Measurements from ENCODE around the gene RESF1. TPM values are rescaled to one million over a fixed set of nuclear protein-coding genes. Genes with fewer than 3 reads are reported as not detected.

The RESF1 gene
- total and polyA plus RNA-seq, 2 of the 13 experiments (the other 11 are each of a cell fraction or from before 2014, with no cell fraction given) = 7.9 to 16.8 TPM

DNA sequence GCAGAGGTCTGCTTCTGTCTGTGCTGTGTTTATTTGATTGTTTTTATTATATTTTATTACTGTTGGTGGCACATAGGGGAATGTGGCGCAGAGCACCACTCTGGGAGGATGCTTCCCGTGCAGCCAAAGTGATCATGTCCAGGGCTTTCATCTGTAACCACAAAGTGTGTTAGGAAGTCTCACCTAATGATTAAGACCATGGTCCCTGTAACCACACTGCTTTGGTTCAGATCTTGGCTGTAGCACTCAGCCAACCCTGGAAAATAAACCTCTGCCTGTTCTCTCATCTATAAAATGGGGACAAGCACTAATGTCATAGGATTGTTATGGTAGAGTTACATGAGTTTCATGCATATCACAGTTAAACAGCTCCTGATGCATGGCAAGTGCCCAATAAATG lies 1.9 kb downstream of the RESF1 start:
- H2AFZ ChIP-seq (ENCODE audit: low read length) = no peak overlapping the region
- peak overlapping the region; percentile 84; the same call in 1 of the 2 replicates for H3K4me2 ChIP-seq (ENCODE audit: low read depth, low read length)
- no peak for FAIRE-seq
- H3K9me3 ChIP-seq (ENCODE audit: low read length) = no peaks in the 10 kb centered on the region
- no peaks in the 10 kb centered on the region for H3K27me3 ChIP-seq (ENCODE audit: control insufficient read depth in 1 of 2, insufficient read depth in 2 of 2, low read length in 2 of 2)
- H3K27ac ChIP-seq (ENCODE audit: extremely low read length, insufficient read depth, low read length) = no peak overlapping the region
- in situ Hi-C loops (cut with HindIII; ENCODE audit: extremely low pct_ligation_motif_present, low pct_unique_long_range_greater_than_20kb) = no loop called here
- DNase-seq (ENCODE audit: low spot score) = no peak
- 87% methylated on average over 2 of the region's 2 CpGs for WGBS (ENCODE audit: low lambda C conversion rate)
- H3K4me3 ChIP-seq (replicated peaks in 1 of 3; ENCODE audit: insufficient read depth in 1 of 3, low read depth in 2 of 3, low read length in 3 of 3) = peak overlapping the region in 1 of 3 experiments; percentile 63; a peak in 2 of 6 replicates
- no TSS peak for BruUV-seq (replicated peaks)
- no peak overlapping the region for H3K9ac ChIP-seq (ENCODE audit: insufficient read depth, low read depth, low read length)
- H3K36me3 ChIP-seq (replicated peaks in 1 of 2; ENCODE audit: control insufficient read depth in 1 of 2, insufficient read depth in 2 of 2, low read length in 2 of 2) = peaks cover 0 to 7% of the 10 kb centered on the region in 2 experiments; a peak in 1 of 5 replicates
- CTCF ChIA-PET (ENCODE audit: low intra/inter-chr PET ratio, low total read pairs) = no interaction called here
- peaks cover 24% of the 10 kb centered on the region for H3K79me2 ChIP-seq (ENCODE audit: insufficient read depth, low read length)
- POLR2A ChIA-PET = no interaction called here
- peaks cover 36% of the 10 kb centered on the region for H3K4me1 ChIP-seq (ENCODE audit: insufficient read depth, low read length)
- TF ChIP-seq NFKBIZ (CRISPR knock-in tag; IDR thresholded peaks at IDR 0.05) = no peak
- no peak for TF ChIP-seq MAFK (conservative IDR thresholded peaks at IDR 0.05 in 1 of 2, IDR thresholded peaks at IDR 0.05 in 1 of 2; ENCODE audit: low read length in 2 of 2)
- TF ChIP-seq, protein P1, sequence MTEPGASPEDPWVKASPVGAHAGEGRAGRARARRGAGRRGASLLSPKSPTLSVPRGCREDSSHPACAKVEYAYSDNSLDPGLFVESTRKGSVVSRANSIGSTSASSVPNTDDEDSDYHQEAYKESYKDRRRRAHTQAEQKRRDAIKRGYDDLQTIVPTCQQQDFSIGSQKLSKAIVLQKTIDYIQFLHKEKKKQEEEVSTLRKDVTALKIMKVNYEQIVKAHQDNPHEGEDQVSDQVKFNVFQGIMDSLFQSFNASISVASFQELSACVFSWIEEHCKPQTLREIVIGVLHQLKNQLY (CRISPR knock-in tag; IDR thresholded peaks at IDR 0.05) = no peak
- no peak for TF ChIP-seq ISX (CRISPR knock-in tag; conservative IDR thresholded peaks at IDR 0.05)
- no peak for TF ChIP-seq ZNF709 (CRISPR knock-in tag; IDR thresholded peaks at IDR 0.05)
- no peak for TF ChIP-seq ZFP36L2 (CRISPR knock-in tag; IDR thresholded peaks at IDR 0.05)
- H4K20me1 ChIP-seq (ENCODE audit: insufficient read depth, low read length) = no peaks in the 10 kb centered on the region
- no peak for ATAC-seq
- intact Hi-C loops (cut with micrococcal nuclease; ENCODE audit: unreplicated experiment) = loop anchor here (5.0 kb wide), 1 partner anchor 304 kb away; the partner anchor contains the start of gene ETFBKMT

DNA sequence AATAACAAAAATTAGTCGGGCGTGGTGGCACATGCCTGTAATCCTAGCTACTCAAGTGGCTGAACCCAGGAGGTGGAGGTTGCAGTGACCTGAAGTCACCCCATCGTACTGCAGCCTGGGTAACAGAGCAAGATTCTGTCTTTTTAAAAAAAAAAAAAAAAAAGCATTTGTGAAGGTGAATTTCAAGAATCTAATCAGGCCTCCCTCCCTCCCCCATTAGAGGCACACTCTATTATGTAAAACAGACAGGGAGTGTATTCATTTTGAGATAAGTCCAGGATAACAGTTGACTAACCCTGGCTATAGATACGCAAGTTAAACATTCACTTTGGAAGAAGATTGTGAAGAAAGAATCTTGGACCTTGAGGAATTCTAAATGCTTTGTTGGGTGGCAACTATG lies 2.9 kb downstream of the RESF1 start:
- TF ChIP-seq, protein P2, sequence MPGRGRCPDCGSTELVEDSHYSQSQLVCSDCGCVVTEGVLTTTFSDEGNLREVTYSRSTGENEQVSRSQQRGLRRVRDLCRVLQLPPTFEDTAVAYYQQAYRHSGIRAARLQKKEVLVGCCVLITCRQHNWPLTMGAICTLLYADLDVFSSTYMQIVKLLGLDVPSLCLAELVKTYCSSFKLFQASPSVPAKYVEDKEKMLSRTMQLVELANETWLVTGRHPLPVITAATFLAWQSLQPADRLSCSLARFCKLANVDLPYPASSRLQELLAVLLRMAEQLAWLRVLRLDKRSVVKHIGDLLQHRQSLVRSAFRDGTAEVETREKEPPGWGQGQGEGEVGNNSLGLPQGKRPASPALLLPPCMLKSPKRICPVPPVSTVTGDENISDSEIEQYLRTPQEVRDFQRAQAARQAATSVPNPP (CRISPR knock-in tag; IDR thresholded peaks at IDR 0.05) = no peak
- no peak for TF ChIP-seq ZNF143 (CRISPR knock-in tag; IDR thresholded peaks at IDR 0.05)
- no peaks in the 10 kb centered on the region for H4K20me1 ChIP-seq (ENCODE audit: insufficient read depth, low read length)
- ATAC-seq (no peak), FAIRE-seq (no peak), DNase-seq (ENCODE audit: low spot score) (no peak)
- H3K4me2 ChIP-seq (ENCODE audit: low read depth, low read length) = no peak overlapping the region
- H3K36me3 ChIP-seq (replicated peaks in 1 of 2; ENCODE audit: control insufficient read depth in 1 of 2, insufficient read depth in 2 of 2, low read length in 2 of 2) = peaks cover 0 to 7% of the 10 kb centered on the region in 2 experiments; a peak in 1 of 5 replicates
- BruUV-seq (replicated peaks) = no TSS peak
- ChIA-PET POLR2A (no interaction called here), CTCF (ENCODE audit: low intra/inter-chr PET ratio, low total read pairs) (no interaction called here)
- H3K4me1 ChIP-seq (ENCODE audit: insufficient read depth, low read length) = peaks cover 36% of the 10 kb centered on the region
- H3K27me3 ChIP-seq (ENCODE audit: control insufficient read depth in 1 of 2, insufficient read depth in 2 of 2, low read length in 2 of 2) = no peaks in the 10 kb centered on the region
- intact Hi-C loops (cut with micrococcal nuclease; ENCODE audit: unreplicated experiment) (loop anchor here (5.0 kb wide), 1 partner anchor 305 kb away; the partner anchor contains the start of gene ETFBKMT), in situ Hi-C loops (cut with HindIII; ENCODE audit: extremely low pct_ligation_motif_present, low pct_unique_long_range_greater_than_20kb) (no loop called here)
- no peak overlapping the region for H3K9ac ChIP-seq (ENCODE audit: insufficient read depth, low read depth, low read length)
- no peak overlapping the region for H2AFZ ChIP-seq (ENCODE audit: low read length)
- no peaks in the 10 kb centered on the region for H3K9me3 ChIP-seq (ENCODE audit: low read length)
- 92% methylated on average over 4 of the region's 4 CpGs for WGBS (ENCODE audit: low lambda C conversion rate)
- H3K4me3 ChIP-seq (replicated peaks in 1 of 3; ENCODE audit: insufficient read depth in 1 of 3, low read depth in 2 of 3, low read length in 3 of 3) = no peak overlapping the region
- H3K79me2 ChIP-seq (ENCODE audit: insufficient read depth, low read length) = peaks cover 29% of the 10 kb centered on the region
- H3K27ac ChIP-seq (ENCODE audit: extremely low read length, insufficient read depth, low read length) = no peak overlapping the region
